Measurements from ENCODE around the gene SORCS2. TPM values are rescaled to one million over a fixed set of nuclear protein-coding genes. Genes with fewer than 3 reads are reported as not detected.

The SORCS2 gene
- total RNA-seq, 1 donor from 2014 or later, result 13.8 TPM

GRCh38 chr4:7306021-7306965, 114.0 kb downstream of the SORCS2 start:
- Mint-ChIP-seq H3K4me1 (ENCODE audit: low read depth, unreplicated experiment) (peaks cover 10% of the 10 kb centered on the region), H3K27me3 (ENCODE audit: low read depth, unreplicated experiment) (peaks cover 64% of the 10 kb centered on the region), H3K9me3 (ENCODE audit: unreplicated experiment) (no peaks in the 10 kb centered on the region), H3K36me3 (ENCODE audit: low read depth, unreplicated experiment) (peaks cover 9% of the 10 kb centered on the region), H3K27ac (ENCODE audit: unreplicated experiment) (no peak overlapping the region), H3K4me3 (ENCODE audit: unreplicated experiment) (no peak overlapping the region)
- Histone ChIP-seq H3K27ac (ENCODE audit: low read depth, low read length) (no peak overlapping the region), H3K27me3 (ENCODE audit: insufficient read depth, low read length) (peaks cover 4% of the 10 kb centered on the region), H3K4me2 (ENCODE audit: low read length) (no peak overlapping the region), H2AFZ (ENCODE audit: low read depth, low read length) (no peak overlapping the region), H3K79me2 (ENCODE audit: insufficient read depth, low read length) (no peaks in the 10 kb centered on the region), H3K9ac (ENCODE audit: low read length) (no peak overlapping the region), H3K4me3 (ENCODE audit: insufficient read depth, low read depth, low read length) (no peak overlapping the region), H3K9me3 (ENCODE audit: insufficient read depth, low read depth, low read length) (no peaks in the 10 kb centered on the region), H3K4me1 (ENCODE audit: insufficient read depth, low read length) (no peaks in the 10 kb centered on the region), H3K36me3 (ENCODE audit: insufficient read depth, low read length) (no peaks in the 10 kb centered on the region), H4K20me1 (ENCODE audit: insufficient read depth, low read length) (peaks cover 58% of the 10 kb centered on the region)
- TF ChIP-seq EZH2 (IDR thresholded peaks at IDR 0.05; ENCODE audit: insufficient read depth, low read length), result no peak
- TF ChIP-seq CTCF (IDR thresholded peaks at IDR 0.05; ENCODE audit: insufficient read depth, low read depth, low read length), result no peak
- FAIRE-seq, result no peak
- no peak for DNase-seq (ENCODE audit: low read depth)

GRCh38 chr4:7306986-7307385, 114.6 kb downstream of the SORCS2 start:
- DNase-seq (ENCODE audit: low read depth) (no peak), FAIRE-seq (no peak)
- peaks cover 57% of the 10 kb centered on the region for H3K27me3 Mint-ChIP-seq (ENCODE audit: low read depth, unreplicated experiment)
- no peaks in the 10 kb centered on the region for H3K9me3 Mint-ChIP-seq (ENCODE audit: unreplicated experiment)
- Histone ChIP-seq H3K36me3 (ENCODE audit: insufficient read depth, low read length) (no peaks in the 10 kb centered on the region), H4K20me1 (ENCODE audit: insufficient read depth, low read length) (peaks cover 58% of the 10 kb centered on the region), H3K4me1 (ENCODE audit: insufficient read depth, low read length) (no peaks in the 10 kb centered on the region), H3K27ac (ENCODE audit: low read depth, low read length) (no peak overlapping the region), H3K27me3 (ENCODE audit: insufficient read depth, low read length) (peaks cover 4% of the 10 kb centered on the region), H3K4me3 (ENCODE audit: insufficient read depth, low read depth, low read length) (no peak overlapping the region), H3K79me2 (ENCODE audit: insufficient read depth, low read length) (no peaks in the 10 kb centered on the region), H3K4me2 (ENCODE audit: low read length) (no peak overlapping the region), H3K9me3 (ENCODE audit: insufficient read depth, low read depth, low read length) (no peaks in the 10 kb centered on the region), H3K9ac (ENCODE audit: low read length) (no peak overlapping the region), H2AFZ (ENCODE audit: low read depth, low read length) (no peak overlapping the region)
- TF ChIP-seq CTCF (IDR thresholded peaks at IDR 0.05; ENCODE audit: insufficient read depth, low read depth, low read length) (no peak), EZH2 (IDR thresholded peaks at IDR 0.05; ENCODE audit: insufficient read depth, low read length) (no peak)
- peaks cover 9% of the 10 kb centered on the region for H3K36me3 Mint-ChIP-seq (ENCODE audit: low read depth, unreplicated experiment)
- no peak overlapping the region for H3K27ac Mint-ChIP-seq (ENCODE audit: unreplicated experiment)
- H3K4me1 Mint-ChIP-seq (ENCODE audit: low read depth, unreplicated experiment), result peaks cover 11% of the 10 kb centered on the region
- H3K4me3 Mint-ChIP-seq (ENCODE audit: unreplicated experiment), result no peak overlapping the region

Data from astrocyte (in vitro differentiated cells and primary cell).